ENCODE data around the gene PNPT1. TPM values are rescaled to one million over a fixed set of nuclear protein-coding genes. Genes with fewer than 3 reads are reported as not detected.

The PNPT1 gene
- total RNA-seq, 2 donors from 2014 or later = 11.5 to 34.0 TPM

DNA sequence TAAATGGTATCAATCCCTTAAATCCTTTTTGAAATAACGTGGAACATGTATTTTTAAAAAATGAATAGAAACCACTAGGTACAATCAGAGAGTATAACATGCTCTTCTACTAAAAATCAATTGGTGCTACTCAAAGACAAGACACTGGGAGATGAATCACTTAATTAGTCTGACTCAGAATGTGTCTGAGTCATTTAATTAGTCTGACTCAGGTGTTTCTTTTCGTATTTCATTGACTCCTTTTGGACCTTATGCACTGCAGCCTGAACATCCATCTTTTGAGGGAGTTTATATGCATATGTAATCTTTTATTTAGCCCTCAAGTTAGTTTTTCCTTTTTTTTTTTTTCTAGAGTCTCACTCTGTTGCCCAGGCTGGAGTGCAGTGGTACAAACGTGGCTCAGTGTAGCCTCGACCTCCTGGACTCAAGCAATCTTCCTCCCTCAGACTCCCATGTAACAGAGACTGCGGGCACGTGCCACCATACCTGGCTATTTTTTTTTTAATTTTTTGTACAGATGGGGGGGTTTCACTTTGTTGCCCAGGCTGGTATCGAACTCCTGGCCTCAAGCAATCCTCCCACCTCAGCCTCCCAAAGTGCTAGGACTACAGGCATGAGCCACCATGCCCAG lies 102.7 kb downstream of the PNPT1 start:
- intact Hi-C loops (cut with DNase I) = no loop called here
- DNase-seq = no peak
- Histone ChIP-seq H3K9ac (ENCODE audit: low read depth in 2 of 2, low read length in 2 of 2) (no peak overlapping the region), H3K36me3 (peaks cover 4% of the 10 kb centered on the region), H3K4me3 (no peak overlapping the region), H3K4me1 (no peaks in the 10 kb centered on the region), H3K27ac (no peak overlapping the region), H3K9me3 (no peaks in the 10 kb centered on the region), H3K27me3 (no peaks in the 10 kb centered on the region)
- TF ChIP-seq, protein P1, sequence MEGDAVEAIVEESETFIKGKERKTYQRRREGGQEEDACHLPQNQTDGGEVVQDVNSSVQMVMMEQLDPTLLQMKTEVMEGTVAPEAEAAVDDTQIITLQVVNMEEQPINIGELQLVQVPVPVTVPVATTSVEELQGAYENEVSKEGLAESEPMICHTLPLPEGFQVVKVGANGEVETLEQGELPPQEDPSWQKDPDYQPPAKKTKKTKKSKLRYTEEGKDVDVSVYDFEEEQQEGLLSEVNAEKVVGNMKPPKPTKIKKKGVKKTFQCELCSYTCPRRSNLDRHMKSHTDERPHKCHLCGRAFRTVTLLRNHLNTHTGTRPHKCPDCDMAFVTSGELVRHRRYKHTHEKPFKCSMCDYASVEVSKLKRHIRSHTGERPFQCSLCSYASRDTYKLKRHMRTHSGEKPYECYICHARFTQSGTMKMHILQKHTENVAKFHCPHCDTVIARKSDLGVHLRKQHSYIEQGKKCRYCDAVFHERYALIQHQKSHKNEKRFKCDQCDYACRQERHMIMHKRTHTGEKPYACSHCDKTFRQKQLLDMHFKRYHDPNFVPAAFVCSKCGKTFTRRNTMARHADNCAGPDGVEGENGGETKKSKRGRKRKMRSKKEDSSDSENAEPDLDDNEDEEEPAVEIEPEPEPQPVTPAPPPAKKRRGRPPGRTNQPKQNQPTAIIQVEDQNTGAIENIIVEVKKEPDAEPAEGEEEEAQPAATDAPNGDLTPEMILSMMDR (IDR thresholded peaks at IDR 0.05) = no peak

DNA sequence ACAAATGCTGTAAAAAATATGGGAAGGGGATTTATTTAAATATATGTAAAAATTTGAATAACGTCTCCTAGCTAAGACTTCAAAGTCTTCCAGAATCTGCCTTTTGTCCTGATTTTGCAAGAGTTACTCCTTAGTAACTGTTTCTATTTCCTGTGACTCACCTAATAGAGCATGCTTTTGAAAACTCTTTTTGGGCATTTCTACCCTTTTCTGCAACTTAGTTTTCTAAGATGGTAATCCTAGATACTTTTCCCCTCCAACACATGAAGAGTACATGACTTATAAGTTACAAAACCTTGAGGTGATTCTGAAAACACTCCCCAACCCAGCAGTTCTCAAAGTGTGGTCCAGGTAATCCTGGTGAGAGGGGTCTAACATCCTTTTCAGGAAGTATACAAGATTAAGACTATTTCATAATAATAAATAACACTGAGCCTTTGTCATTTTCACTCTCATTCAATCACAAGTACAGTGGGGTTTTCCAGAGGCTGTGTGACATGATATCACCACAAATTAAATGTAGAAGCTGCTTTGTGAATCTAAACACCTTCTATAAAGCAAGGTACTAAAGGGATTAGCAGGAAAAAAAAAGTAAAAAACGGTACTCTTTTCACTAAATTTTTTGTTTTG lies 108.1 kb downstream of the PNPT1 start:
- no peaks in the 10 kb centered on the region for H3K9me3 ChIP-seq
- no peaks in the 10 kb centered on the region for H3K4me1 ChIP-seq
- no peak overlapping the region for H3K9ac ChIP-seq (ENCODE audit: low read depth in 2 of 2, low read length in 2 of 2)
- peaks cover 13% of the 10 kb centered on the region for H3K36me3 ChIP-seq
- TF ChIP-seq, protein P1 (IDR thresholded peaks at IDR 0.05) = no peak
- H3K27me3 ChIP-seq = no peaks in the 10 kb centered on the region
- no peak for DNase-seq
- no peak overlapping the region for H3K27ac ChIP-seq
- H3K4me3 ChIP-seq = no peak overlapping the region
- intact Hi-C loops (cut with DNase I) = no loop called here

Other genes with a start within 250 kb of the PNPT1 start
- 10 to 100 TPM; 18.0 to 22.9 TPM for gene CFAP36, start 174.1 kb downstream of the PNPT1 start, total RNA-seq
- 10 to 100 TPM; 61.2 to 81.1 TPM for gene PPP4R3B, start 76.2 kb downstream of the PNPT1 start, total RNA-seq
- gene EFEMP1, start 229.9 kb upstream of the PNPT1 start, total RNA-seq = 10 to 100 TPM; 16.2 to 25.2 TPM

Data from colonic mucosa (tissue), 4 donors.